ENCODE measurements around the gene BTG1.
A peak's percentile ranks its signal among the peaks of the same experiment; 100 is the strongest.

The BTG1 gene

DNA sequence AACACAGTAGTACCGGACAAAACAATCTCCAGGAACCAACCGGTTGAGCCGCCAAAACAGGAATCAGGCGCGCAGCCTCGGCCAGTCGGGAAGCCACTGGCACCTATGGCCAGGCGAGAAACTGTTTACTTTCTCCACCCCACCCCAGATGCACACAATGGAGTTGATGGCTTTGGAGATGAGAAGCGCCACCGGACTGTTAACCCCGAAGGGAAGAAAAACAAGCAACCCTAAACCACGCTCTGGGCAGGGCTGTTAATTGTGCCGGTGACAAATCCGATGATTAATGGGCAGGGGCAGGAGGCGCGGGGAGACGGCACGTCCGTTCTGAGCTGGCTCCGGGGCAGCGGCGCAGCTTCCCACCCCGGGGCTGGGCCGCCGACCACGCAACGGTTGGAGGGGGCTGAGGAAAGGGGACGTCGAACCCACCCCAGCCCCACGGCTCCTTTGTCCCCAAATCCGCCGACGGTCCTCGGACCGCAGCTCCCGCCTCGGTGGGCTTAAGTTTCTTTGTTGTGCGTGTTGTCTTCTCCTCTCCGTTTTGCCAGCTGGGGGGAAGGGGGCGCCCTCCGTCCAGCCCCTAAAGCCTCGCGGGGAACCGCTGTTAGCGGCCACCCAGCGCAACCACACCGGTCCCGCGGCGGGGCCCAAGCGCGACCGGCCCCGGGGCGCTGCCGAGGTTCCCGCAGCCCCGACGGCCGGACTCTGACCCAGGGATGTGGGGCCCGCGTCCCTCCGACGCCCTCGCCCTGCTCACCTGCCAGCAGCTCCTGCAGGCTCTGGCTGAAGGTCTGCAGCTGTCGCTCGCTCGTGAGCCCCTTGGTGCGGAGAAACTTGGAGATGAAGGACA is 790 bp downstream of the BTG1 start:
- DNase-seq (ENCODE audit: low read depth in 1 of 2, low spot score in 1 of 2): peak; percentile 65 to 96
- in situ Hi-C loops (cut with HindIII; ENCODE audit: low pct_unique_long_range_greater_than_20kb, low sequenced_read_pairs): no loop called here
- TF ChIP-seq JUND (IDR thresholded peaks at IDR 0.05; ENCODE audit: low read depth): 0 out of 2 replicates have a peak, but pooled peaks have one; percentile 38

DNA sequence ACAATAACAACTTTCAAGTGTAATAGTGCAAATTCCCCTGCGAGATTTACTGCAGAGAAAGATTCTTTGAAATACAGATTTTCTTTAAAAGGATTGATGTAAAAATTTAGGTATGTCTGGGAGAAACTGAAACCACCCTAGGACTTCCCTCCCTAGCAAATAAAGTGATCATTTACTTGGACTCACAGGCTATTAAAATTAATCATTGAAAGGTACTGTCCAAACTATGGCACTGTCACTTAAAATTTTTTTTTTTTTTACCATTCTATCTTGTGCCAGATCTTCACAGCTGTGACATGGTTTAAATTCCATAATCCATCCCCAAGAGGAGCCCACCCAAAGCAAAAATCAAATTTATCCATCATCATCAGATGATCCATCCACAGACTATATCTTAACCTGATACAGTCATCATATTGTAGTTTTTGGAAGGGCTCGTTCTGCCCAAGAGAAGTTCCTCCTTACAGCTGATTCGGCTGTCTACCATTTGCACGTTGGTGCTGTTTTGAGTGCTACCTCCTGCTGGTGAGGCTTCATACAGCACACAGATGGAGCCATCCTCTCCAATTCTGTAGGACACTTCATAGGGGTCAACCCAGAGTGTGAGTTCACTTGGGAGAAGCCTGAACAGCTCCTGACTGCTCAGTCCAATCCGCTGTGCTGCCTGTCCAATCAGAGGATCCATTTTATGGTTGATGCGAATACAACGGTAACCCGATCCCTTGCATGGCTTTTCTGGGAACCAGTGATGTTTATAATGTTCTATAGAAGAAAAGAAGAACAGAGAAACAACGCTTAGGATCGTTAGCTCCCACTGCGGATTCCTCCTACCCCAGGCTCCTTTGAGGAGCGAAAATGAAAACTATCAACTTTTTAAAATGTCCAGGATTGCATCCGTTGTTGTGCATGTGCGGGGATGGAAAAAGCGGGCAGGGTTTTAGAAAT is 1.7 kb downstream of the BTG1 start:
- peak; percentile 71 to 93 for DNase-seq (ENCODE audit: low read depth in 1 of 2, low spot score in 1 of 2)
- TF ChIP-seq JUND (IDR thresholded peaks at IDR 0.05; ENCODE audit: low read depth): no peak
- in situ Hi-C loops (cut with HindIII; ENCODE audit: low pct_unique_long_range_greater_than_20kb, low sequenced_read_pairs): no loop called here

DNA sequence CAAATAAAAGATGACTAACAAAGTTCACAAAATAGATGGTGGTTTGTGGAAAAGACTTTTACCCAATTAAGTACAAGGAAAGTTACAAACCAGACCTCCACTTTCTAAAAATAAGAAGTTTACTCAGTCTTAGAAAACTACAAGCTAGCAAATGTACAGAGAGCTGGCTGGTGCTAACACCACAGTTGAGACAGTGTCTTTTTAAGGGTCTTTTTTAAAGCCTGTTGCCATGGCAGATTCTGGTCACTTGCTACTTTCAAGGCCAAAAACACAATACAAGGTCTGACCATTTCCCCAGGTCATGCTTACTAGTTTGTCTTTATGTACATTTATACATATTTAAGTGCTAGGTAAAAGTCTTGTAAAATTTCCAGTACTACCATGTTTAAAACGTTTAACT is 2.4 kb downstream of the BTG1 start:
- in situ Hi-C loops (cut with HindIII; ENCODE audit: low pct_unique_long_range_greater_than_20kb, low sequenced_read_pairs): no loop called here
- DNase-seq (ENCODE audit: low read depth in 1 of 2, low spot score in 1 of 2): no peak
- no peak for TF ChIP-seq JUND (IDR thresholded peaks at IDR 0.05; ENCODE audit: low read depth)

DNA sequence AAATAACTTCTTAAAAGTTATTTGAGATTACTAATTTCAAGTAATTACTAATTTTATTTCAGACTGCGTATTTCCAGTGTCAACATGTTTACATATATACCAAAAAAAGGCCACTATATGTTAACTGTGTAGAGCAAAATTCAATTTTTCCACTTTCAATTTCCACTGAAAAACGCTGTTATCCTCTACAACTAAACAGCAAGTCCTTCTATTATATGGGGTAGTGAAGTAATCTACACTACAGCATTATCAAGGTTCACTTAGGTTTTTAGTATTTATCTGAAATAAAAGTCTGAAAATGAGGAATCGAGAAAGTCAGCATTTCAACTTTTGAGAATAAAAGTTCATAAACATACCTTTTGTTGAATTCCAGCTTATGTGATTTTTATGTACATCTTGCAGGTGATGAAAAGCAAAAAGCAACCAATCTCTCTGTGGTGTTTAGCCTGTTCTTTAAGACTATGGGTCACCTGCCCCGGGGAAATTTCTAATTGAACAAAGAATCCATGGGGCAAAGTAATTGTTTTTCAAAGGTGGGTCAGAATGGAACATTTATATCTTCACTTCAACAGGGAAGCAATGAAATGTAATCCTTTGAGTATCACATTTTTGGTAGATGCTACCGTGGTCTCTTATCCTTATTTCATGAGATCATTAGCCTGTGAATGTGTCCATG is 3.3 kb downstream of the BTG1 start:
- in situ Hi-C loops (cut with HindIII; ENCODE audit: low pct_unique_long_range_greater_than_20kb, low sequenced_read_pairs): no loop called here
- DNase-seq (ENCODE audit: low read depth in 1 of 2, low spot score in 1 of 2): no peak
- no peak for TF ChIP-seq JUND (IDR thresholded peaks at IDR 0.05; ENCODE audit: low read depth)

DNA sequence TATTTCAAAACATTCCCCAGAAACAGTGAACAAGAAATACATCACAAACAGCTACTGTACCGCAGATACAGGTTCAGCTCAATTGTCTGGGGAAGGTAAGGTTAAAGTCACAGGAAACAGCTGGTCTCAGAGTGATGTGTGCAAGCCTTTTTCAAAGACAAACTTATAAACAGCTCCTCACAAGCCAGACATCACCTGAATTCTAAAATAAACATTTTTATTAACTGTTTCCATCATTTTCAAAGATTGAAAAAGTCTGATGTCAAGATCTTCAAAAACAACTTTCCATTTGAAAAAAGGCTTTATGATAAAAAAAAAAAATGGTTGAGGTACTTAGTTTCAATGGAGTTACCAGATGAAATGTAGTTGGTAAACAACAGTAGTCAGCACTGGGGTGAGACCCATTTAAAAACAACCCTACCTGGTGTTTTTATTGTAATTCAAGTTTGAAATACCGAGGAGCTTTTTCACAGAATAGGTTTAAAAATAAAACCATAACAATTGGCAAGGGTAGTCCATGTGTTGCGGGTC is 4.0 kb downstream of the BTG1 start:
- in situ Hi-C loops (cut with HindIII; ENCODE audit: low pct_unique_long_range_greater_than_20kb, low sequenced_read_pairs): no loop called here
- TF ChIP-seq JUND (IDR thresholded peaks at IDR 0.05; ENCODE audit: low read depth): no peak
- no peak for DNase-seq (ENCODE audit: low read depth in 1 of 2, low spot score in 1 of 2)

DNA sequence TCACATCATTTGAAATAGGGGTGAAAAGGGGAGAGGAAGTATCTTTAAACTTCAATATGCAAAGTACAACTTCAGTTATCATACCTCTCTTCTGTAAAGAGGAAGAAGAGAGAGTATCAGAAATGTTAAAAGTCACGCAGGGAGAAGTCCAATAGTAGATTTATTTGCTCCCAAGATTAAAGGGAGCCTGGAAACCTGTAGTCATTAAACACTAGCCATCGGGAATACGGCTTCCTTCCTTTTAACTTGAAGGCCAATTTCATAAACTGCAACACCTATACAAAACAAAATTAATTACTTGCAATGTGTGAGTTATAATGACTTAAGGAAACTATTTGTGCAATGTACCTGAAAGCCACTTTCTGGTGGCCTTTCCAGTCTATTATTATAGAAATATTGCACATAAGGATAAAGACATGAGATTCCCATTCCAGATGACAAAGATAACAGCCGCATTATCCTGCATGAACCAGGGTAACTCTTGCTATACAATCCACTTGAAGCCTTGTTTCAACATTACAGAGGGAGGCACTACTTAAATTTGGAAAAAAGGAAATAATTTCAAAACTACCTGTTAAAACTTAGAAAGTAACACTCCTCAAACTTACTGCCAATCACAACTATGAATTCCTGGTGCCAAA is 4.6 kb downstream of the BTG1 start:
- TF ChIP-seq JUND (IDR thresholded peaks at IDR 0.05; ENCODE audit: low read depth): 0 out of 2 replicates have a peak, but pooled peaks have one; percentile 13
- in situ Hi-C loops (cut with HindIII; ENCODE audit: low pct_unique_long_range_greater_than_20kb, low sequenced_read_pairs): no loop called here
- DNase-seq (ENCODE audit: low read depth in 1 of 2, low spot score in 1 of 2): no peak

DNA sequence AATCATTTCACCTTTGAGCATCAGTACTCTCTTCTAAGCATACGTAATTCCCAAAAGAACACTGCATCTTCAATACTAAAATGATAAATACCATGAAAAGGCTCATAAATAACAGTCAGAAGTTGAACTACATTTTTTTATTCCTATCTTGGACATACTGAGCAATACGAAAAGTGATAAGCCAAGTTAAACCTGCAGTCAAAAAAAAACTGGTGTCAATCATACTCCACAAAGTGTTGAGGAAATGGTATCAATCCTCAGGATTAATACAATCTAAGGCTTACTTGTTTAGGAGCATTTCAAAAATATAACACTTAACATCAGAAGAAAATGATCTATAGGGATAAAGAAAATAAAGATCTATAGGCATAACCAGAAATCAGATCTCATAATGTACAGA is 5.5 kb downstream of the BTG1 start:
- DNase-seq (ENCODE audit: low read depth in 1 of 2, low spot score in 1 of 2): no peak
- in situ Hi-C loops (cut with HindIII; ENCODE audit: low pct_unique_long_range_greater_than_20kb, low sequenced_read_pairs): no loop called here
- TF ChIP-seq JUND (IDR thresholded peaks at IDR 0.05; ENCODE audit: low read depth): no peak

DNA sequence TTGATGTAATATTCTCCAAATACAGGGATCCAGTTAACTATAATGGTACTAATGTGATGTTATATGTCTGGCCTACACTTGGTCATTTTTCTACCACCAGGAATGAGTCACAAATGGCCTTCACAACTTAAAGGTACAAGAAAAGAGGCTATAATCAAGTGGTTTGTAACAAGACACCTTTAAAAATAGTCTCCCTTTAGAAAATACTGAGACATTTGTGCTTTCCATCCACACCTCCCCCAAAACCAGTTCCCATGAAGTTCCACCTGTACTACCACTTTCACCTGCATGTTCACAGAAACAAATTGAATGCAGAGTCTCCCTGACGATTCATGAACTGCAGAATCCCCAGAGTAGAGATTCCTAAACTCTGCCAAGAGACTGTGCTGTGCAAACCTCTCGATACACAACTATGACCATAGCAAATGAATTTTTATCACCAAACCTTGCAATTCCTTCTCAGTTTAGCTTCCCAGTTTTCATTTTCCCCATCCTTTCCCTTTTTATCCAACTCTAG is 6.0 kb downstream of the BTG1 start:
- peak in 1 of 2 experiments; percentile 80 for DNase-seq (ENCODE audit: low read depth in 1 of 2, low spot score in 1 of 2)
- no peak for TF ChIP-seq JUND (IDR thresholded peaks at IDR 0.05; ENCODE audit: low read depth)
- in situ Hi-C loops (cut with HindIII; ENCODE audit: low pct_unique_long_range_greater_than_20kb, low sequenced_read_pairs): no loop called here

DNA sequence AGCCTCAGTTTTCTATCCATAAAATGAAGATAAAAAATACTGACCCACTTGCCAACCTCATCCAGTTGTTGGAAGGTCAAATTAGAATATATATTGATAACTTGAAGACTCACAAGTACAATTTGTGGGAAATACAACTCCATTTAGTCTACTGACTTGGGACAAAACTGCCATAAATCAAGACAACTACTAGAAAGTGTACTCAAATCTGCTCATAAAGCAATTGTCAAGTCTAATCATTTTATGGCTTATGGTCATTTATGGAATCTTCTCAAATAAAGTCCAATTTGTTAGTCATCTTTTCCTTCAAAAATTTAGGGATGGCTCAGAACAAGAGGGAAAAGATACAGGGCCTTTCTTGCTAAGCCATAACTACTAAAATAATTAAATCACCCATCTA is 7.0 kb downstream of the BTG1 start:
- in situ Hi-C loops (cut with HindIII; ENCODE audit: low pct_unique_long_range_greater_than_20kb, low sequenced_read_pairs): no loop called here

DNA sequence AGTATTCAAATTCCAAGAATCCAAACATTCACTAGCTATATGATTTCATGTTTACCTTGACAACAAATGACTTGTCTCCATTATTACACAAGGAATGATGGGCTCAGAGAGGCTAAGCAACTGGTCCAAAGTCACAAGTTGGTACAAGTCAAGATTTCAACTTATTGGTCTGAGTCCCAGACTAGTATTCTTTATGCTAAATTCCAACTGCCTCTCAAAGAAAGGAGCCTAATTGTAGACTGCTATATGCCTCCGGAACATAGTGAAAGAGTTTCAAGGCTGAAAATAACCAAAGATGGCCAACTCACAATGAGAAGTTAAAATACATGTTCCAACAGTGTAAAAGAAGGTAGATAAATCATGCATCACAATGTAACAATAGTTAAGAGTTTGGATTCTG is 7.5 kb downstream of the BTG1 start:
- no peak for TF ChIP-seq JUND (IDR thresholded peaks at IDR 0.05; ENCODE audit: low read depth)
- no peak for DNase-seq (ENCODE audit: low read depth in 1 of 2, low spot score in 1 of 2)
- in situ Hi-C loops (cut with HindIII; ENCODE audit: low pct_unique_long_range_greater_than_20kb, low sequenced_read_pairs): no loop called here

More for the DNA sequence above, 7.0 kb downstream of the BTG1 start:
- TF ChIP-seq JUND (IDR thresholded peaks at IDR 0.05; ENCODE audit: low read depth): no peak
- no peak for DNase-seq (ENCODE audit: low read depth in 1 of 2, low spot score in 1 of 2)

DNA sequence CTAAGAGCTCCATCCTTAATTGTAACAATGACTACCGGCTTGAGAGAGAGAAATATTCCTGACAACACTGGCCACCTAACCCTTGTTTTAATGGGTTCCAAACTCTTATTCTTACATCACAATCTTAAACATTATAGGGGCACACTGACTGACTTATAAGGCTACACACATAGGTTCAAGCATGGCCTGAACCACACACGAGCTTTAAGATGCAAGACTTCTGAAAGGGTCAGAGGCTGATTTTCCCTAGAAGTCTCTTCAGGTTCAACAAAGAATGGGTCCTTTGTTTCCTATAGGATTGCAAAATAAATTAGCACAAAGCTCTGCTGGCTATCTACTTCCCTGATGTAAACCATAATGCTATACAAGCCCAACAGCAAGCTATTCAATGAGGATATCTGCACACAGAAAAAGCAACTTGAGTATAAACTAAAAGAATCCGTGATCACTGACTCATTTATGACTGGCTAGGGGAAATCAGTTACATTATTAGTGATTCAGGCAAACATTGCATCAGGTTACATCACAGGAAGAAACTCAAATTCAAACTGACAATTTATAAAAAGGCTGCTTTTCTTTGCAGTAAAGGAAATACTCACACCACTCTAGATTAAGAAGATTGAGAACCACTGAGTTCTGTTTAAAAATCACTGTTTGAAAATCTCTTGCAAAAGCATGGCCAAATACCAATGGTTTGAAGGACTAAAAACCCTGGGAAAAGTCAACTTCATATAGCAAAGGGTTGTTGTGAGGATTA is 8.5 kb downstream of the BTG1 start:
- no peak for DNase-seq (ENCODE audit: low read depth in 1 of 2, low spot score in 1 of 2)
- in situ Hi-C loops (cut with HindIII; ENCODE audit: low pct_unique_long_range_greater_than_20kb, low sequenced_read_pairs): no loop called here
- TF ChIP-seq JUND (IDR thresholded peaks at IDR 0.05; ENCODE audit: low read depth): no peak
